OCI-LY3 (cell line): ENCODE results near the gene HSPBP1.

ENCODE experiments used
- H2AFZ ChIP-seq: fragments of 200-600, 300-600 bp; shearing (Covaris generic); 2 replicates; pipeline ENCODE4 v1.6.0; 2014; ENCODE audit warnings: antibody characterized with exemption, low read depth, low read length
- H3K27ac ChIP-seq: fragments of 200-600, 300-600 bp; sonication (generic); 2 replicates; pipeline ENCODE4 v1.5.1; 2014; ENCODE audit warnings: mild to moderate bottlenecking, low read length, moderate library complexity, mixed read lengths
- H3K27me3 ChIP-seq: fragments of 200-600, 300-600 bp; sonication (generic); 2 replicates; pipeline ENCODE4 v1.6.1; 2014; ENCODE audit warnings: low read depth, low read length, mixed read lengths
- H3K36me3 ChIP-seq: fragments of 200-600, 300-600 bp; sonication (generic); replicated peaks from 2 replicates; pipeline ENCODE3; 2014; ENCODE audit warnings: low read depth, low read length, mixed read lengths
- H3K4me1 ChIP-seq: fragments of 300-600, 200-600 bp; sonication (generic); 2 replicates; pipeline ENCODE4 v1.6.1; 2014; ENCODE audit warnings: low read length, mixed read lengths
- H3K4me2 ChIP-seq: fragments of 200-600, 300-600 bp; sonication (generic); 2 replicates; pipeline ENCODE4 v1.6.1; 2014; ENCODE audit warnings: low read length, mixed read lengths
- H3K4me3 ChIP-seq: fragments of 300-600, 200-600 bp; sonication (generic); 2 replicates; pipeline ENCODE4 v1.5.1; 2014; ENCODE audit warnings: antibody characterized with exemption, mild to moderate bottlenecking, low read length, moderate library complexity
- H3K79me2 ChIP-seq: fragments of 300-600, 200-600 bp; shearing (Covaris generic); 2 replicates; pipeline ENCODE4 v1.6.1; 2014; ENCODE audit warnings: mild to moderate bottlenecking, low read length, mixed read lengths
- H3K9ac ChIP-seq: fragments of 300-600, 200-600 bp; shearing (Covaris generic); 2 replicates; pipeline ENCODE4 v1.6.0; 2014; ENCODE audit warnings: mild to moderate bottlenecking, low read length, moderate library complexity
- H3K9me3 ChIP-seq: fragments of 200-600, 300-600 bp; shearing (Covaris generic); 2 replicates; pipeline ENCODE4 v1.6.1; 2014; ENCODE audit warnings: low read length, mixed read lengths; ENCODE audit not compliant: insufficient read depth
- H4K20me1 ChIP-seq: fragments of 200-600, 300-600 bp; sonication (generic); 2 replicates; pipeline ENCODE4 v1.6.1; 2016; ENCODE audit warnings: low read length, mixed read lengths; ENCODE audit not compliant: insufficient read depth
- EZH2phosphoT487 ChIP-seq: fragments of 200-600 bp; shearing (Covaris generic); IDR thresholded peaks from 2 replicates; pipeline ENCODE4 v1.6.1; 2018; ENCODE audit warnings: antibody characterized with exemption, mixed run types, low read depth
- TF ChIP-seq, protein P1 (sequence below): fragments of 200-600, 300-600 bp; sonication (generic); IDR thresholded peaks from 2 replicates; pipeline ENCODE4 v1.5.1; 2014; ENCODE audit warnings: antibody characterized with exemption, low read length, low read depth

Gene HSPBP1

DNA sequence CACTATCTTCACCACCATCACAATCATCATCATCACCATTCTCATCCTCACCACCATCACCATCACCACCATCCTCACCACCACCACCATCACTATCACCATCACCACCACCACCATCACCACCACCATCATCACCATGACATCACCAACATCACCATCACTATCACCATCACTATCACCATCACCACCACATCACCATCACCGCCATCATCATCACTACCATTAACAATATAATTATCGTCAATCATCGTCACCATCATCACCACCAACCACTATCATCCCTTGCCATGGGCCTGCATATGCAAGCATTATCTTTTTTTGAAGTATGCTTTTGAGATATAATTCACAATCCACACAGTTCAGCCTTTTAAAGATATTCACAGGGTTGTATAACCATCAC, 13.5 kb downstream of the HSPBP1 start:
- peaks cover 9% of the 10 kb centered on the region for H3K79me2 ChIP-seq
- H3K4me3 ChIP-seq, result no peak overlapping the region
- no peak overlapping the region for H3K27ac ChIP-seq
- no peaks in the 10 kb centered on the region for H3K9me3 ChIP-seq
- no peaks in the 10 kb centered on the region; the same call in 1 of the 2 replicates for H4K20me1 ChIP-seq
- H3K4me1 ChIP-seq, result no peaks in the 10 kb centered on the region
- no peak overlapping the region for H3K9ac ChIP-seq
- TF ChIP-seq EZH2phosphoT487, result no peak
- TF ChIP-seq, protein P1, sequence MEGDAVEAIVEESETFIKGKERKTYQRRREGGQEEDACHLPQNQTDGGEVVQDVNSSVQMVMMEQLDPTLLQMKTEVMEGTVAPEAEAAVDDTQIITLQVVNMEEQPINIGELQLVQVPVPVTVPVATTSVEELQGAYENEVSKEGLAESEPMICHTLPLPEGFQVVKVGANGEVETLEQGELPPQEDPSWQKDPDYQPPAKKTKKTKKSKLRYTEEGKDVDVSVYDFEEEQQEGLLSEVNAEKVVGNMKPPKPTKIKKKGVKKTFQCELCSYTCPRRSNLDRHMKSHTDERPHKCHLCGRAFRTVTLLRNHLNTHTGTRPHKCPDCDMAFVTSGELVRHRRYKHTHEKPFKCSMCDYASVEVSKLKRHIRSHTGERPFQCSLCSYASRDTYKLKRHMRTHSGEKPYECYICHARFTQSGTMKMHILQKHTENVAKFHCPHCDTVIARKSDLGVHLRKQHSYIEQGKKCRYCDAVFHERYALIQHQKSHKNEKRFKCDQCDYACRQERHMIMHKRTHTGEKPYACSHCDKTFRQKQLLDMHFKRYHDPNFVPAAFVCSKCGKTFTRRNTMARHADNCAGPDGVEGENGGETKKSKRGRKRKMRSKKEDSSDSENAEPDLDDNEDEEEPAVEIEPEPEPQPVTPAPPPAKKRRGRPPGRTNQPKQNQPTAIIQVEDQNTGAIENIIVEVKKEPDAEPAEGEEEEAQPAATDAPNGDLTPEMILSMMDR, result no peak
- no peaks in the 10 kb centered on the region for H3K27me3 ChIP-seq
- peaks cover 9% of the 10 kb centered on the region for H3K36me3 ChIP-seq
- no peak overlapping the region for H2AFZ ChIP-seq
- H3K4me2 ChIP-seq, result no peak overlapping the region

DNA sequence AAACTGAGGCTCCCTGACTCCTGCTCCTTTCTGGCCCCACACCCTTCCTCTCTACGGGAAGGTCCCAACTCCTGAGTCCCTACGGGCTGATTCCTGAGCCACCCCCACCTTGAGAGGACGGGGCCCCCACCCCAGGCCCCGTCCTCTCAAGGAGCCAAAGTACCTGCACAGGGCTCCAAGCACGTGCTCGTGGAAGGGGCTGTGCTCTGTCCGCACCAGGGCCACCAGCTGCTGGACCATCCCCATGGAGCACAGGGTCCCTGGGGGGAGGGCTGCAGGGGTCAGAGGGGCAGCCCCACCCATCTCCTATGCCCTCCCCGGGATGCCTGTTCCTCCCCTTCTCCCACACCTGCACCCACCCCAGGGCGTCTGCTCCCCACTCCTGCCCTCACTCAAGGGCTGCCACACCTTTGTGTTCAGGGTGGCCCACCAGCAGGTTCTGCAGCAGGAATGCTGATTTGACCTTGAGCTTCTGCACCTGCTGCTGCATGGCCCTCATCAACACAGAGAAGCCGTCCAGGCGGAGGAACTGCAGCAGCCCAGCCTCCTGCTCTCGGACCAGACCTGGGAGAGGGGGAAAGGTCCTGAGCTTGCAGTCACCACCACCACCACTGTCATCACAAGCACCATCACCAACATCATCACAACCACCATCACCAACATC, 14.1 kb downstream of the HSPBP1 start:
- Histone ChIP-seq H3K4me1 (no peaks in the 10 kb centered on the region), H3K36me3 (peaks cover 9% of the 10 kb centered on the region), H3K4me2 (no peak overlapping the region), H3K27ac (no peak overlapping the region), H3K4me3 (no peak overlapping the region), H2AFZ (no peak overlapping the region), H4K20me1 (no peaks in the 10 kb centered on the region; the same call in 1 of the 2 replicates), H3K9ac (no peak overlapping the region), H3K9me3 (no peaks in the 10 kb centered on the region), H3K79me2 (peaks cover 9% of the 10 kb centered on the region), H3K27me3 (no peaks in the 10 kb centered on the region)
- TF ChIP-seq EZH2phosphoT487, result no peak
- TF ChIP-seq, protein P1, result no peak

DNA sequence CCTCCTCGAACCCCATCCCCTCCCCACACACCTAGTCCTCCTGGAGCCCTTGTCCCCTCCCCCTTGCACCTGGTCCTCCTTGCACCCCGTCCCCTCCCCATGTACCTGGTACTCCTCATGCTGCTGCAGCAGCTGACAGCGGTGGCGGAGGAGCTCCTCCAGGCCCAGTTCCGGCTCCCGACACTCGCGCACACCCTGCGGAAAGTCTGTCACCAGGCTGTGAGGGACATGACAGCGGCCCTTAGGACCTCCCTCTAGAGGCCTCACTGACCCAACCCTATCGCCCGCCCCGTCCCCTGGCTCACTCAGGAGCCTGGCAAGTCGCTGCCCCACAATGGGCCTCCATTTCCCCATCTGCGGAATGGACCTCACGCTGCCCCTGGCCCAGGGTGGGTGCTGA, 14.7 kb downstream of the HSPBP1 start:
- TF ChIP-seq, protein P1, result no peak
- no peak for TF ChIP-seq EZH2phosphoT487

DNA sequence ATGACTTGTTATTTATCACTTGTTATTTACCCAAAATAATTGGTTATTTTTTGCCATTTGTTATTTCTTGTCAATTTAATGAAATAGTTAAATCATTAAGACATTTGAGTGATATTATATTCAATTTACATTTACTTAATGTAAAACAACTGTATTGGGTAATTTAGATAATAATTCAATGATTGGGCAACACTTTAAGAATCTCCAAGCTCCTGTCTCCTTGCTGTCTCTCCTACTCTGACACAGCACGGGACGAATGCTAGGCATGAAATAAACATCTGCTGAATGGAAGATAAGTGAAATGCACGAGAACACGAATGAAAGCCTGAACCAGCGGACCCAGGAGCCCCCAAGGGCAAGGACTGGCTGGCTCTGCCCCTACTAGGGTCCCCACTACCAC, 15.4 kb downstream of the HSPBP1 start:
- Histone ChIP-seq H3K9ac (no peak overlapping the region), H3K79me2 (peaks cover 15% of the 10 kb centered on the region), H3K36me3 (peaks cover 9% of the 10 kb centered on the region), H2AFZ (no peak overlapping the region), H3K9me3 (no peaks in the 10 kb centered on the region), H3K27ac (no peak overlapping the region), H3K4me3 (no peak overlapping the region), H4K20me1 (no peaks in the 10 kb centered on the region; the same call in 1 of the 2 replicates), H3K27me3 (no peaks in the 10 kb centered on the region), H3K4me2 (no peak overlapping the region), H3K4me1 (peaks cover 9% of the 10 kb centered on the region; the same call in 1 of the 2 replicates)
- TF ChIP-seq, protein P1, result no peak
- no peak for TF ChIP-seq EZH2phosphoT487

More for the DNA sequence above, 14.7 kb downstream of the HSPBP1 start:
- Histone ChIP-seq H2AFZ (no peak overlapping the region), H3K36me3 (peaks cover 9% of the 10 kb centered on the region), H3K4me1 (peaks cover 3% of the 10 kb centered on the region; the same call in 1 of the 2 replicates), H3K9me3 (no peaks in the 10 kb centered on the region), H3K4me2 (no peak overlapping the region), H3K27me3 (no peaks in the 10 kb centered on the region), H4K20me1 (no peaks in the 10 kb centered on the region; the same call in 1 of the 2 replicates), H3K79me2 (peaks cover 13% of the 10 kb centered on the region), H3K4me3 (no peak overlapping the region), H3K27ac (no peak overlapping the region), H3K9ac (no peak overlapping the region)
